HG02763 (cell line): ENCODE results near the gene ARHGEF33.

Experiments
- ATAC-seq: cut with Tn5 transposase; IDR thresholded peaks from one replicate; pipeline ENCODE4 v1.9.1; 2021; ENCODE audit warnings: mild to moderate bottlenecking, moderate library complexity; ENCODE audit not compliant: unreplicated experiment

Gene ARHGEF33

GRCh38 chr2:38889575-38889974 is at the start of gene ARHGEF33:
ARHGEF33 (plus strand) TSS chr2:38889875; CDS start chr2:38919448, 29,573 bp downstream.
- no peak for ATAC-seq

DNA sequence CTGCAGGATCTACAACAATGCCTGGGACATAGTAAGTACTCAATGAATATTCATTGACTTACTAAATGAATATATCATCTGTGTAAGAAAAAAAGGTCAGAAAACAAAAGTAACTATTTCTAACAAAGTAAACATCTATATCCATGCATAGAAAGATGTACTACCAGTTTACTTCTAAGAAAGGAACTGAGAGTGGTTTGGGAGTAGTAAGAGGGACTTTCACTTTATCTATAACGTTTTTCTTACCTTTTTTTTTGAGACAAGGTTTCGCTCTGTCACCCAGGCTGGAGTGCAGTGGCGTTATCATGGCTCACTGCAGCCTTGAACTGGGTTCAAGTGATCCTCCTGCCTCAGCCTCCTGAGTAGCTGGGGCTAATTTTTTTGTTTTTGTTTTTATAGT is 39.6 kb upstream of the ARHGEF33 start:
- peak; percentile 63 for ATAC-seq

GRCh38 chr2:38856165-38856564 is 33.5 kb upstream of the ARHGEF33 start:
- no peak for ATAC-seq

- ATAC-seq, result no peak
Observed at GRCh38 chr2:38862476-38862875, 27.2 kb upstream of the ARHGEF33 start.

GRCh38 chr2:38863061-38863695 is 26.5 kb upstream of the ARHGEF33 start:
- ATAC-seq, result no peak

DNA sequence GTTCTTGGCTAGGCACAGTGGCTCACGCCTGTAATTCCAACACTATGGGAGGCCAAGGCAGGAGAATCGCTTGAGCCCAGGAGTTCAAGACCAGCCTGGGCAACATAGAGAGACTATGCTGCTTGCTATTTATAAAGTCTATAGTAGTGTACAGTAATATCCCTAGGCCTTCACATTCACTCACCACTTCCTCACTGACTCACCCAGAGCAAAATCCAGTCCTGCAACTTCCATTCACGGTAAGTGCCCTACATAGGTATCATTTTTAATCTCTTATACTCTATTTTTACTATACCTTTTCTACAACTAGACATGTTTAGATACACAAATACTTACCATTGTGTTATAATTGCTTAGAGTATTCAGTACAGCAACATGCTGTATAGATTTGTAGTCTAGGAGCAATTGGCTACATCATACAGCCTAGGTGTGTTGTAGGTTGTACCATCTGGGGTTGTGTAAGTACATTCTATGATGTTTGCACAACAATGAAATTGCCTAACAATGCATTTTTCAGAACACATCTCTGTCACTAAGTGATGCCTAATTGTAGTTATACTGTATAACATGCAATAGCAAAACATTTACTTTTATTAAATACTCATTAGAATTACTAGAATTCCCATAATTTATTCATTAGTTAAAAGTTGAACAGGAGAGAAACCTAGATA is 22.8 kb upstream of the ARHGEF33 start:
- no peak for ATAC-seq

DNA sequence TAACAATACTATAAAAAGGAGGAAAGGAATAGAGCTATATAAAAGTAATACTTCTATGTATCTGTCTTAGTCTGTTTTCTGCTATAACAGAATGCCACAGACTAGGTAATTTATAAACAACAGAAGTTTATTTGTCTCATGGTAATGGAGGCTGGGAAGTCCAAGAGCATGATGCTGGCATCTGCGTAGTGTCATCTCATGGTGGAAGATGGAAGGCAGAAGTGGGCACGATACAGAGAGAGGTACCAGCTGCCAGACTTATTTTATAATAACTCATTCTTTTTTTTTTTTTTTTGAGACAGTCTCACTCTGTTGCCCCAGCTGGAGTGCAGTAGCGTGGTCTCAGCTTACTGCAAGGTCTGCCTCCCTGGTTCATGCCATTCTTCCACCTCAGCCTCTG is 18.2 kb upstream of the ARHGEF33 start:
- ATAC-seq, result no peak

GRCh38 chr2:38873763-38874162 is 15.9 kb upstream of the ARHGEF33 start:
- ATAC-seq, result no peak

GRCh38 chr2:38875227-38875575 is 14.5 kb upstream of the ARHGEF33 start:
- ATAC-seq, result no peak

GRCh38 chr2:38875576-38876367 is 13.9 kb upstream of the ARHGEF33 start, which contains the start of the genes DHX57 and MORN2:
DHX57 (minus strand) TSS chr2:38875934; CDS start chr2:38868405, 7,529 bp downstream.
MORN2 (plus strand) TSS chr2:38875976.
- ATAC-seq, result peak; percentile 100

DNA sequence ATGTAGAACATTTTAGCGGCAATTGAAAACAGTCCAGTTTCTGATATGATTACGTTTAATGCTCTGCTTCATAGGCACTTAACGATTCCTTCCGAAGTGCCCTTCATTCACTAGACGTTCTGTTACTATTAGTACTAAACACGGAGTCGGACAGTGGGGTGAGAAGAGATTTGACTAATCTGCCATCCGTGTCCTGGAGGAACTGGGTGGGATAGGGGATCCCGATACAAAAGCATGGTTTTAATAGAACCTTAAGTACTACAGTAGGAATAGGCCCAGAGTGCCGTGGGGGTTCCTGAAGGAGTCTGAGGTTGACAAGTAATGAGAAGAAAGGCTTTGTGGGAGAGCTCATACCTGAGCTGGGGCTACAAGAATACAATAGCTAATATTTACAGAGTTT is 13.3 kb upstream of the ARHGEF33 start:
- ATAC-seq, result no peak

DNA sequence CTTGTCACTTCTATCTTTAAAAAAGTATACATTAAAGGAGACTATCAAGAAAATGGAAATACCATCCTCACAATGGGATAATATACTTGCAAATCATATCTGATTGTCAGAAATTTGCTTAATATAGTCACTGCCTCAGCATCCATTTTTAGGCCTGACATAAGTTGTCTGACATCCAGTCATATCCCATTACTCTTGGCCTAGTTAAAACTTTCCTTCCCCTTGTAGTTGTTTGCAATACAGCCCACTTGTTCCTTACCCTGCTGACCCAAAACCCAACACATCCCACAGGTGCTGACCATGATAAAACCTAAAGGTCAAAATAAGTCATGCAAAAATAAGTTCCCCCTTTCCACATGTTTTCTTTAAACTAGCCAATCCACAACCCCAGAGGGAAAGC is 3.6 kb upstream of the ARHGEF33 start:
- no peak for ATAC-seq

DNA sequence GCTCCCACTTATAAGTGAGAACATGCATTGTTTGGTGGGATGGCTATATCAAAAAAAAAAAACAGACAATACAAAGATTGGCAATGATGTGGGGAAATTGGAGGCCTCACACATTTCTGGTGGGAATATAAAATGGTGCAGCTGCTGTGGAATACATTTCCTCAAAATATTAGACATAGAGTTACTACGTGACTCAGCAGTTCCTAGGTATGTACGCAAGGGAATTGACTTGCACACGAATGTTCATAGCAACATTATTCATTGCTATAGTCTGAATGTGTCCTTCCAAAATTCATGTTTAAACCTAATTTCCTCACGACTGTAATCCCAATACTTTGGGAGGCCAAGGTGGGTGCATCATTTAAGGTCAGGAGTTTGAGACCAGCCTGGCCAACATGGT is 2.3 kb upstream of the ARHGEF33 start:
- no peak for ATAC-seq

GRCh38 chr2:38887902-38888554 is 1.6 kb upstream of the ARHGEF33 start:
- ATAC-seq, result no peak

DNA sequence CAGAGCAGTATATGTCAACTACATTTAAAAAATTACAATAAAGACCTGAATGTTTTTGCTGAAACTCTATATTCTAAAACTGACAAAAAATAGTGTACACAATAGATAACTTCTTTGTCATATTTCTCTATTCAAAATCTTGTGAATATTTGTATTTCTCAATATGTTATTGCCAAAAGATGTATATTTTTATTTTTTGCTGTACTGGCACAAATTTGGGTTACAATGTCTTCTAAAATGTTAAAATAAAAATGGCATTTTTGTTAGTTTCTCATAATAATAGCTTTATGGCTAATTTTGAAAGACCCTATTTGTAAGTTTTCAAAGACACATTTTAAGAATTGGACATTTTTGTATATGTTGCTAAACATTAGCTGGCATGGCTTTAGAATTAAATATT is 630 bp upstream of the ARHGEF33 start:
- ATAC-seq, result no peak

DNA sequence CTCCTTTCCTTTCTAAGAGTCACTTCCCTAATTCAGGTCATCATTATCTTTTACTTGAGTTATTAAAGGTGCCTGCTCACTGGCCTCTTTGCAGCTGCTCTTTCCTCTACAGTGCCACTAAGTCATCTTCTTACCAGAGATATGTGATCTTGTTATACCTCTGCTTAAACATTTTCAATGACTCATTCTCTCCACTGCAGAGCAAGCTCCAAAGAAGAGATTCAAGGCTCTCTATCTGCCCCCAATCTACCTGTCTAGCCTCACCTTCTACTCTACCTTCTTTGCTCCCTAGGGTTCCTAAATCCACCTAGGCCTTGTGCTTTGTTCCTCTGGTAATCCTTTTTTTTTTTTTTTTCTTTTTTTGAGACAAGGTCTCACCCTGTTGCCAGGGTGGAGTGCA is 3.1 kb downstream of the ARHGEF33 start:
- no peak for ATAC-seq

- ATAC-seq, result no peak
Observed at GRCh38 chr2:38898256-38898655, 8.6 kb downstream of the ARHGEF33 start.

- ATAC-seq, result no peak
Observed at GRCh38 chr2:38900726-38901125, 11.1 kb downstream of the ARHGEF33 start.

DNA sequence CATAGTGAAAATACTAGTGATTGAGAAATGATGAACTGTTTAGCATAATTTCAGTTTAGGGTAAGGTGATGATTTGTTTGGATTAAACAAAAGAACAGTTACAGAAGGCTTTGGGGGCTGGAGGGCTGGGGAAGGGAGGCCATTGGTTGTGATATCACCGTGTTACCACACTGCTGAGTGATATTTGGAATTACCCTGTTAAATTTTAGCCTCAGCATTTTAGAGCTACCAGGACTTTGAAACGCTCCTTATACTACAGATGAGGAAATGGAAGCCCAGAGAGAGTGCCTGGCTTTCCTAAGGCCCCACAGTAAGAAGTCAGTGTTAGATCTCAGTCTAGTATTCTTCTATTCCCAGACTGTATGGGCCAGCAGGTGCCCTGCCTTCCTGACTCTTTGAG is 15.6 kb downstream of the ARHGEF33 start:
- no peak for ATAC-seq

DNA sequence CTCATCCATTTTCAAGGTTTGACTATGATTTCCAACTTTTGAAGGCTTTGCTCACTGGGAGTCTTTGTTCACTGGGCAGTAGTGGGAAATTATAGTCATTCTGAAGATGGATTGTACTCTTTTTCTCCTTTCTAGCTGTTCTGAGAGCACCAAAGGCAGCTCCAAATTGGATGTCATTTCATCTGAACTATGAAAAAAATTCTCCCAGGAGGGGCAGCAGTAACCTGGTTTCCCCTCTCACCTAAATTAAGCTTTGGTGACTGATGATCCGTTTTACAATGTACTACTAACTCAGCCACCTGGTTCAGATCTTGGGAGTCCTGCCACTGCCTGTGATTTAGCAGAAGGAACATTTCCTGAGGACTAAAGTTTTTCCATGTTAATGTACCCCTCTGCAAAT is 17.6 kb downstream of the ARHGEF33 start:
- no peak for ATAC-seq
